GM12874 (cell line): ENCODE measurements around the gene PARD3.

Experiments used
- CTCF ChIP-seq: IDR thresholded peaks from 2 replicates; pipeline ENCODE4 v1.5.1; 2011; ENCODE audit warnings: low read depth, mild to moderate bottlenecking, control low read depth, low read length, moderate library complexity; ENCODE audit not compliant: insufficient read depth

PARD3 gene

GRCh38 chr10:34339816-34340553 lies 475.1 kb downstream of the PARD3 start:
- no peak for TF ChIP-seq CTCF

DNA sequence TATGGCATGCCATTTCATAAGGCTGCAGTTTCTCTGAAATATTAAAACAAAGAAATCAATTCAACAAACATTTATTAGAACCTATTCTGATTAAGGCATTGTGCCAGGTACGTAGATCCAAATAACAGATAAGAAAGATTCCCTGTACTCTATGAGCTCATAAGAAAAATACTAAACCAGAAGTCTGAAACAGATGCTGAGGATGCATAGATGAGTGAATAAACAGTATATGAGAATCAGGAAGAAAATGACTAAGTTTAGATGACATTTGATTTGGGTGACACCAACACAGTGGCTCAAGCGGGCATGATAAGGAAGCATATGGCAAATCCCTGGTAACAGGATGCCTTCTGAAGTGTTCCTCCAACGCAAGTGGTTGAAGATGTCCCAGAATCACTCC lies 477.2 kb downstream of the PARD3 start:
- no peak for TF ChIP-seq CTCF

GRCh38 chr10:34335960-34336690 lies 479.0 kb downstream of the PARD3 start:
- no peak for TF ChIP-seq CTCF

GRCh38 chr10:34334908-34335307 lies 480.2 kb downstream of the PARD3 start:
- TF ChIP-seq CTCF: no peak

GRCh38 chr10:34333513-34333912 lies 481.6 kb downstream of the PARD3 start:
- TF ChIP-seq CTCF: no peak

DNA sequence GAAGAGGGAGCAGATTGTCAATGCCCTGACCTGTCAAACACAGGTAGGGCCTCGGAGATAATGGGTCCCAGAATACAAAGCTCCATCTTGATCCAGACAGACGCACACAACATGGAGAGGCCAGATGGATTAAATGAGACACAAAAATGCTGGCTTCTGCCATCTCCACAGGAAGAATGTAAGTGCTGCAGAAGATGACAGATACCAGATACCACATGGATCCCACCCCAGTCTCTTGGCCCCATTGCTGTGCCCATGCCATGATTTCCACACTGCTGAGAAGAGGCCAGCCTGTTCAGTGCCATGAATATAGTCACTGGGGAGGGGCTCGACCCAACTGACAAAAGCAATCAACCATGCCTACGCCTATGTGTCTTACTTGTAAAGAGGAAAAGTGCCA lies 487.9 kb downstream of the PARD3 start:
- TF ChIP-seq CTCF: no peak

DNA sequence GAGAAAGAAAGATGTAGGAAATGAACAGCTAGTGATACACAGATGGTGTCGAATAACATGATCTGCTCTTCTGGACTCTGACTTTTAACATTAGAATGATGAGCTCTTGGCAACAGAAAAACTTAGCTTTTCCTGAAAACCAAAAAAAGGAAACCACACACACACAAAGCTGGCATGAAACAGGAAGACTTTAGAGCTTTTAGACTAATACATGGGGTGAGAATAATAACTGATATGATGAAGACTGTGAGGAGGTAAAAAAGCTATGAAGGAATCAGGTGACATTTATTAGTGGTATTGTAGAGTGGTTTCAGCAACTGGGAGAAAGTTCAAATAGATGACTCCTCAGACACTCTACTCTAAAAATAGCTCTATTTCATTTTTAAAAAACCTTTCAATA lies 491.9 kb downstream of the PARD3 start:
- no peak for TF ChIP-seq CTCF
